ENCODE data around the gene CAMK2A.

DNA sequence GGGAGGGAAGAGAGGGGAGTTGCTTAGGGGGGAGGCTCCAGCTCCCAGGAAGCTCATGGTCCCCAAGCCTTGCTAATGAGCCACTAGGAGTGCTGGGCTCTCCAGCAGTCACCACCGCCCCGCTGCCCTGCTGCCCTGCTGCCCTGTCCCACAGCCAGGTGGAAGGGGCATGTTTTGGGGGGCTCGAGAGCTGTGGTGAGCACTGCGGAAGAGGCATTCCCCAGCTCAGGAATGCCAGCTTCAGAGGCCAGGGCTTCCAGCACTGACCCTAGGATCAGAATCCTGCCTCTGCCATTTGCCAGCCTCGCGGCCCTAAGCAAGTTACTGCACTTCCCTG, 82.8 kb downstream of the CAMK2A start:
- TF ChIP-seq, protein P1, sequence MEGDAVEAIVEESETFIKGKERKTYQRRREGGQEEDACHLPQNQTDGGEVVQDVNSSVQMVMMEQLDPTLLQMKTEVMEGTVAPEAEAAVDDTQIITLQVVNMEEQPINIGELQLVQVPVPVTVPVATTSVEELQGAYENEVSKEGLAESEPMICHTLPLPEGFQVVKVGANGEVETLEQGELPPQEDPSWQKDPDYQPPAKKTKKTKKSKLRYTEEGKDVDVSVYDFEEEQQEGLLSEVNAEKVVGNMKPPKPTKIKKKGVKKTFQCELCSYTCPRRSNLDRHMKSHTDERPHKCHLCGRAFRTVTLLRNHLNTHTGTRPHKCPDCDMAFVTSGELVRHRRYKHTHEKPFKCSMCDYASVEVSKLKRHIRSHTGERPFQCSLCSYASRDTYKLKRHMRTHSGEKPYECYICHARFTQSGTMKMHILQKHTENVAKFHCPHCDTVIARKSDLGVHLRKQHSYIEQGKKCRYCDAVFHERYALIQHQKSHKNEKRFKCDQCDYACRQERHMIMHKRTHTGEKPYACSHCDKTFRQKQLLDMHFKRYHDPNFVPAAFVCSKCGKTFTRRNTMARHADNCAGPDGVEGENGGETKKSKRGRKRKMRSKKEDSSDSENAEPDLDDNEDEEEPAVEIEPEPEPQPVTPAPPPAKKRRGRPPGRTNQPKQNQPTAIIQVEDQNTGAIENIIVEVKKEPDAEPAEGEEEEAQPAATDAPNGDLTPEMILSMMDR (IDR thresholded peaks at IDR 0.05; ENCODE audit: extremely low read depth in 1 of 2, insufficient read depth in 1 of 2, low read depth in 1 of 2, low read length in 2 of 2): no peak
- TF ChIP-seq EZH2 (IDR thresholded peaks at IDR 0.05; ENCODE audit: borderline replicate concordance, low read depth, low read length, severe bottlenecking): no peak
- no peak for TF ChIP-seq POLR2A (IDR thresholded peaks at IDR 0.05; ENCODE audit: low read depth, low read length)
- TF ChIP-seq, protein P2, sequence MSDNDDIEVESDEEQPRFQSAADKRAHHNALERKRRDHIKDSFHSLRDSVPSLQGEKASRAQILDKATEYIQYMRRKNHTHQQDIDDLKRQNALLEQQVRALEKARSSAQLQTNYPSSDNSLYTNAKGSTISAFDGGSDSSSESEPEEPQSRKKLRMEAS (IDR thresholded peaks at IDR 0.05; ENCODE audit: insufficient read depth, insufficient read length): no peak
- TF ChIP-seq POLR2AphosphoS5 (IDR thresholded peaks at IDR 0.05; ENCODE audit: insufficient read depth, low read depth, low read length): no peak
- no peak for TF ChIP-seq MYC (IDR thresholded peaks at IDR 0.05; ENCODE audit: low read depth, low read length)

All from endothelial cell of umbilical vein (primary cell).